Keratinocyte (primary cell): Measurements from ENCODE around the gene IL19. TPM values are rescaled to one million over a fixed set of nuclear protein-coding genes. Genes with fewer than 3 reads are reported as not detected.

Experiments
- DNase-seq: peaks from one replicate; pipeline ENCODE4 v3.0.0-alpha.2; 2011; ENCODE audit warnings: low read depth, missing footprints, low spot score
- FAIRE-seq: peaks from 2 replicates; lab custom pipeline; 2011; peaks lifted over from hg19 to GRCh38; lab: Jason Lieb, UNC
- H2AFZ ChIP-seq: 2 replicates; pipeline ENCODE4 v1.6.0; 2012; ENCODE audit warnings: low read length, control low read depth, inconsistent platforms; ENCODE audit not compliant: control insufficient read depth
- H3K27ac ChIP-seq: 2 replicates; pipeline ENCODE4 v1.5.1; 2011; ENCODE audit warnings: low read length; ENCODE audit not compliant: control insufficient read depth, insufficient read depth
- H3K27me3 ChIP-seq: 3 replicates; pipeline ENCODE4 v1.6.0; 2011; ENCODE audit warnings: low read length; ENCODE audit not compliant: control insufficient read depth, insufficient read depth; ENCODE audit errors: extremely low read depth
- H3K36me3 ChIP-seq, 2 experiments: 2 replicates in 1 of 2; 3 replicates in 1 of 2; pipeline ENCODE4 v1.5.1; 2011; ENCODE audit warnings: low read length in 2 of 2, mild to moderate bottlenecking in 1 of 2; ENCODE audit not compliant: control insufficient read depth in 2 of 2, insufficient read depth in 2 of 2; ENCODE audit errors: extremely low read depth in 1 of 2
- H3K4me1 ChIP-seq: 3 replicates; pipeline ENCODE4 v1.5.1; 2011; ENCODE audit warnings: low read length; ENCODE audit not compliant: control insufficient read depth, insufficient read depth; ENCODE audit errors: extremely low read depth
- H3K4me2 ChIP-seq: 3 replicates; pipeline ENCODE4 v1.6.0; 2011; ENCODE audit warnings: low read depth, low read length; ENCODE audit not compliant: control insufficient read depth, insufficient read depth; ENCODE audit errors: extremely low read depth
- H3K4me3 ChIP-seq, 3 experiments: fragments of 200-600 bp in 1 of 3; sonication (generic) in 1 of 3; 2 replicates in 2 of 3; 3 replicates in 1 of 3; pipeline ENCODE4 v1.5.1; 2011 to 2016; ENCODE audit warnings: low read length in 3 of 3, mild to moderate bottlenecking in 3 of 3, control low read depth in 2 of 3, inconsistent platforms in 1 of 3, low read depth in 1 of 3, mixed read lengths in 1 of 3, mixed run types in 1 of 3, moderate library complexity in 1 of 3; ENCODE audit not compliant: control insufficient read depth in 2 of 3, insufficient read depth in 2 of 3; ENCODE audit errors: extremely low read depth in 1 of 3
- H3K79me2 ChIP-seq: 2 replicates; pipeline ENCODE4 v1.6.0; 2012; ENCODE audit warnings: low read length; ENCODE audit not compliant: control insufficient read depth, insufficient read depth
- H3K9ac ChIP-seq: 3 replicates; pipeline ENCODE4 v1.6.0; 2011; ENCODE audit warnings: low read length; ENCODE audit not compliant: control insufficient read depth, insufficient read depth; ENCODE audit errors: extremely low read depth
- H3K9me1 ChIP-seq: 3 replicates; pipeline ENCODE4 v1.6.0; 2011; ENCODE audit warnings: low read length; ENCODE audit not compliant: control insufficient read depth, insufficient read depth; ENCODE audit errors: extremely low read depth
- H3K9me3 ChIP-seq: 2 replicates; pipeline ENCODE4 v1.5.1; 2012; ENCODE audit warnings: low read depth, low read length; ENCODE audit not compliant: control insufficient read depth
- H4K20me1 ChIP-seq: 3 replicates; pipeline ENCODE4 v1.6.0; 2011; ENCODE audit warnings: low read length; ENCODE audit not compliant: control insufficient read depth, insufficient read depth; ENCODE audit errors: extremely low read depth
- EZH2 ChIP-seq: IDR thresholded peaks from one replicate; pipeline ENCODE4 v1.6.1; 2012; ENCODE audit warnings: inconsistent platforms, mild to moderate bottlenecking, low read length, moderate library complexity
- dilution Hi-C: fragments of 300-500 bp; cut with MboI; formaldehyde crosslinking; loops from one replicate; pipeline ENCODE4 v1.7.0; 2020; ENCODE audit warnings: low sequenced_read_pairs; ENCODE audit not compliant: extremely low pct_ligation_motif_present
- polyA plus RNA-seq, 5 experiments: library from polyadenylated mRNA; depleted of rRNA in 3 of 5; stranded (reverse) in 3 of 5; stranded (forward) in 1 of 5; unstranded in 1 of 5; fragments of >200 nt; gene quantifications; 1 replicate in 1 of 5; 2 replicates in 3 of 5; 3 replicates in 1 of 5; pipeline versions ENCODE4 v1.2.1 to v1.2.3, GENCODE V29; 2011 to 2012; ENCODE audit warnings: missing spikeins in 2 of 5, low read depth in 1 of 5, low replicate concordance in 1 of 5
- TF ChIP-seq, protein P1 (sequence below), 3 experiments: IDR thresholded peaks in 1 of 3; conservative IDR thresholded peaks in 1 of 3; optimal IDR thresholded peaks in 1 of 3; 2 replicates in 2 of 3; 3 replicates in 1 of 3; pipeline versions ENCODE3 to v1.5.1; 2011; ENCODE audit warnings: low read length in 3 of 3, mild to moderate bottlenecking in 3 of 3, moderate library complexity in 2 of 3, control low read depth in 1 of 3, inconsistent platforms in 1 of 3; ENCODE audit not compliant: insufficient read depth in 2 of 3; ENCODE audit errors: extremely low read depth in 1 of 3

Gene IL19
- polyA plus RNA-seq, 1 donor (not counting 4 experiments of a cell fraction or from before 2014, with no cell fraction given): not detected

DNA sequence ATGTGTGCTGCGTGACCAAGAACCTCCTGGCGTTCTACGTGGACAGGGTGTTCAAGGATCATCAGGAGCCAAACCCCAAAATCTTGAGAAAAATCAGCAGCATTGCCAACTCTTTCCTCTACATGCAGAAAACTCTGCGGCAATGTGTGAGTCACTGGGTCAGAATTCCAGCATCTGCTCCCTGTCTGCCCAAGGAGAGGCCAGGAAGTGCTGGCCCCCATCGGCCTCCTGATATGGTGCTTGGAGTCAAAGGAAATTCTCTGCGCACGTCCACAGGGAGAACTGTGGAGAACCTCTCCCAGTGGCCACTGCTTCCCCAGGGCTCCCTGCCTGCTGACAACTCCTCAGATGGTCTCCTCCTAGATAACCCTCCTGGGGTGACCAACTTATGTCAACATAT, 69.3 kb downstream of the IL19 start:
- Histone ChIP-seq H3K79me2 (no peaks in the 10 kb centered on the region), H3K9ac (no peak overlapping the region), H3K9me1 (no peaks in the 10 kb centered on the region), H2AFZ (no peak overlapping the region), H3K36me3 (no peaks in the 10 kb centered on the region), H3K4me2 (no peak overlapping the region), H3K4me1 (peaks cover 9% of the 10 kb centered on the region), H3K27ac (no peak overlapping the region), H4K20me1 (no peaks in the 10 kb centered on the region), H3K9me3 (no peaks in the 10 kb centered on the region), H3K27me3 (no peaks in the 10 kb centered on the region), H3K4me3 (no peak overlapping the region)
- FAIRE-seq (no peak), DNase-seq (no peak)
- dilution Hi-C loops: no loop called here
- TF ChIP-seq, protein P1, sequence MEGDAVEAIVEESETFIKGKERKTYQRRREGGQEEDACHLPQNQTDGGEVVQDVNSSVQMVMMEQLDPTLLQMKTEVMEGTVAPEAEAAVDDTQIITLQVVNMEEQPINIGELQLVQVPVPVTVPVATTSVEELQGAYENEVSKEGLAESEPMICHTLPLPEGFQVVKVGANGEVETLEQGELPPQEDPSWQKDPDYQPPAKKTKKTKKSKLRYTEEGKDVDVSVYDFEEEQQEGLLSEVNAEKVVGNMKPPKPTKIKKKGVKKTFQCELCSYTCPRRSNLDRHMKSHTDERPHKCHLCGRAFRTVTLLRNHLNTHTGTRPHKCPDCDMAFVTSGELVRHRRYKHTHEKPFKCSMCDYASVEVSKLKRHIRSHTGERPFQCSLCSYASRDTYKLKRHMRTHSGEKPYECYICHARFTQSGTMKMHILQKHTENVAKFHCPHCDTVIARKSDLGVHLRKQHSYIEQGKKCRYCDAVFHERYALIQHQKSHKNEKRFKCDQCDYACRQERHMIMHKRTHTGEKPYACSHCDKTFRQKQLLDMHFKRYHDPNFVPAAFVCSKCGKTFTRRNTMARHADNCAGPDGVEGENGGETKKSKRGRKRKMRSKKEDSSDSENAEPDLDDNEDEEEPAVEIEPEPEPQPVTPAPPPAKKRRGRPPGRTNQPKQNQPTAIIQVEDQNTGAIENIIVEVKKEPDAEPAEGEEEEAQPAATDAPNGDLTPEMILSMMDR (optimal IDR thresholded peaks at IDR 0.05 in 1 of 3, IDR thresholded peaks at IDR 0.05 in 1 of 3, conservative IDR thresholded peaks at IDR 0.05 in 1 of 3; ENCODE audit: extremely low read depth in 1 of 3, insufficient read depth in 2 of 3, low read length in 3 of 3): no peak
- TF ChIP-seq EZH2: no peak

GRCh38 chr1:206841609-206842323, 71.2 kb downstream of the IL19 start:
- no peak overlapping the region for H3K4me3 ChIP-seq
- H3K9me3 ChIP-seq: no peaks in the 10 kb centered on the region
- no peak overlapping the region for H3K27ac ChIP-seq
- H4K20me1 ChIP-seq: no peaks in the 10 kb centered on the region
- H2AFZ ChIP-seq: no peak overlapping the region
- no peaks in the 10 kb centered on the region for H3K27me3 ChIP-seq
- H3K4me1 ChIP-seq: peaks cover 9% of the 10 kb centered on the region
- no peak for TF ChIP-seq EZH2
- TF ChIP-seq, protein P1 (optimal IDR thresholded peaks at IDR 0.05 in 1 of 3, IDR thresholded peaks at IDR 0.05 in 1 of 3, conservative IDR thresholded peaks at IDR 0.05 in 1 of 3; ENCODE audit: extremely low read depth in 1 of 3, insufficient read depth in 2 of 3, low read length in 3 of 3): no peak
- H3K4me2 ChIP-seq: no peak overlapping the region
- no peak for DNase-seq
- H3K9ac ChIP-seq: no peak overlapping the region
- H3K36me3 ChIP-seq: no peaks in the 10 kb centered on the region
- no peak for FAIRE-seq
- no peaks in the 10 kb centered on the region for H3K9me1 ChIP-seq
- no peaks in the 10 kb centered on the region for H3K79me2 ChIP-seq
- dilution Hi-C loops: no loop called here
